K562 (cell line): ENCODE measurements around the gene DHTKD1. TPM values are rescaled to one million over a fixed set of nuclear protein-coding genes. Genes with fewer than 3 reads are reported as not detected.
A peak's percentile ranks its signal among the peaks of the same experiment; 100 is the strongest.

Source experiments
- CEBPG ChIP-seq, 3 experiments: fragments of 200-800 bp in 1 of 3; sonication (Bioruptor generic) in 1 of 3; sonication (generic) in 1 of 3; formaldehyde crosslinking in 1 of 3; IDR thresholded peaks in 2 of 3; conservative IDR thresholded peaks in 1 of 3; 2 replicates each; pipeline versions ENCODE4 v1.6.1 to v1.8.0; 2016 to 2022; ENCODE audit warnings: missing compliant biosample characterization in 2 of 3, missing genetic modification characterization in 2 of 3, mild to moderate bottlenecking in 1 of 3, missing genetic modification reagents in 1 of 3
- CXXC5 ChIP-seq: fragments of 250-450 bp; sonication (Bioruptor Pico); IDR thresholded peaks from 2 replicates; pipeline ENCODE4 v1.8.0; 2022; ENCODE audit warnings: inconsistent platforms, mild to moderate bottlenecking, moderate library complexity
- HLTF ChIP-seq: fragments of 450-650 bp; IDR thresholded peaks from 2 replicates; pipeline ENCODE4 v1.6.1; 2016
- HNRNPK ChIP-seq: fragments of 200-400 bp; formaldehyde crosslinking; IDR thresholded peaks from one replicate; pipeline ENCODE4 v1.6.1; 2018; ENCODE audit warnings: mild to moderate bottlenecking, low read depth, low read length; ENCODE audit not compliant: poor library complexity, severe bottlenecking
- IFI16 ChIP-seq: fragments of 250-450 bp; sonication (Bioruptor Pico); IDR thresholded peaks from 2 replicates; pipeline ENCODE4 v2.1.2; 2022; ENCODE audit warnings: mild to moderate bottlenecking, inconsistent platforms
- NFIC ChIP-seq: fragments of 450-650 bp; IDR thresholded peaks from 2 replicates; pipeline ENCODE4 v1.6.1; 2017; ENCODE audit warnings: mild to moderate bottlenecking, inconsistent platforms
- RBFOX2 ChIP-seq: fragments of 200-400 bp; formaldehyde crosslinking; IDR thresholded peaks from 2 replicates; pipeline ENCODE4 v1.6.1; 2017; ENCODE audit warnings: low read depth, mild to moderate bottlenecking, low read length, moderate library complexity
- RBM34 ChIP-seq: fragments of 200-400 bp; formaldehyde crosslinking; IDR thresholded peaks from 2 replicates; pipeline ENCODE4 v1.6.1; 2018; ENCODE audit warnings: low read length, borderline replicate concordance; ENCODE audit not compliant: insufficient read depth
- SIN3A ChIP-seq, 2 experiments: fragments of 150-350 bp in 1 of 2; IDR thresholded peaks; 2 replicates each; pipeline ENCODE4 v1.6.1; 2011 to 2016; ENCODE audit warnings: borderline replicate concordance in 2 of 2, low read depth in 2 of 2, low read length in 2 of 2, mild to moderate bottlenecking in 2 of 2, moderate library complexity in 2 of 2; ENCODE audit not compliant: control insufficient read depth in 1 of 2
- U2AF2 ChIP-seq: fragments of 200-400 bp; formaldehyde crosslinking; optimal IDR thresholded peaks from 2 replicates; pipeline ENCODE3; 2017; ENCODE audit warnings: low read depth, mild to moderate bottlenecking, low read length
- ZNF445 ChIP-seq: fragments of 250-450 bp; sonication (Bioruptor Pico); IDR thresholded peaks from 2 replicates; pipeline ENCODE4 v1.4.0; 2020; ENCODE audit warnings: low read depth, mild to moderate bottlenecking, moderate library complexity
- ZNF589 ChIP-seq: fragments of 200-800 bp; sonication (Bioruptor generic); IDR thresholded peaks from 2 replicates; pipeline ENCODE4 v1.6.1; 2016; ENCODE audit warnings: low read depth, missing genetic modification characterization, missing compliant biosample characterization
- polyA plus RNA-seq, 8 experiments: library from polyadenylated mRNA; depleted of rRNA in 4 of 8; stranded (reverse) in 5 of 8; unstranded in 3 of 8; fragments of >200 nt; fragmentation: Nextera tagmentation in 2 of 8; fragmentation: Illumina TruSeq in 1 of 8; extraction: Ambion mirVana in 2 of 8; extraction: Trizol in 1 of 8; gene quantifications; 2 replicates each; pipeline versions ENCODE4 v1.2.1 to v1.2.3, GENCODE V29; 2011 to 2014; ENCODE audit warnings: inconsistent platforms in 1 of 8, missing spikeins in 1 of 8
- total RNA-seq, 7 experiments: library from RNA; depleted of rRNA in 6 of 7; stranded (reverse); fragments of >200 nt in 6 of 7; fragmentation: Illumina TruSeq in 2 of 7; extraction: Trizol in 2 of 7; gene quantifications; 2 replicates each; pipeline versions ENCODE4 v1.2.1 to v1.2.3, GENCODE V29; 2011 to 2021; ENCODE audit warnings: low replicate concordance in 1 of 7
- TF ChIP-seq, protein P1 (sequence below), 3 experiments: IDR thresholded peaks in 2 of 3; conservative IDR thresholded peaks in 1 of 3; 2 replicates each; pipeline ENCODE4 v1.5.1; 2011 to 2012; ENCODE audit warnings: low read length in 3 of 3, mild to moderate bottlenecking in 3 of 3, control low read depth in 2 of 3, improper control_type of control experiment in 1 of 3, inconsistent platforms in 1 of 3, low read depth in 1 of 3, mixed read lengths in 1 of 3, moderate library complexity in 1 of 3; ENCODE audit not compliant: insufficient read depth in 2 of 3
- TF ChIP-seq, protein P2 (sequence below): sonication (generic); formaldehyde crosslinking; IDR thresholded peaks from 2 replicates; pipeline ENCODE4 v1.8.1; 2023; ENCODE audit warnings: mild to moderate bottlenecking, missing genetic modification reagents, moderate library complexity
- TF ChIP-seq, protein P3 (sequence below): fragments of 450-650 bp; IDR thresholded peaks from 2 replicates; pipeline ENCODE4 v1.6.1; 2016; ENCODE audit warnings: borderline replicate concordance
- TF ChIP-seq, protein P4 (sequence below): sonication (generic); formaldehyde crosslinking; IDR thresholded peaks from 2 replicates; pipeline ENCODE4 v1.9.0; 2022; ENCODE audit warnings: mild to moderate bottlenecking, missing genetic modification reagents
- TF ChIP-seq, protein P5 (sequence below): fragments of 450-650 bp; IDR thresholded peaks from 2 replicates; pipeline ENCODE4 v1.6.1; 2016; ENCODE audit warnings: antibody characterized with exemption

Gene DHTKD1
- total and polyA plus RNA-seq, 9 of the 15 experiments (the other 6 are each of a cell fraction or from before 2014, with no cell fraction given) = 3.1 to 19.7 (median 6.8) TPM

DNA sequence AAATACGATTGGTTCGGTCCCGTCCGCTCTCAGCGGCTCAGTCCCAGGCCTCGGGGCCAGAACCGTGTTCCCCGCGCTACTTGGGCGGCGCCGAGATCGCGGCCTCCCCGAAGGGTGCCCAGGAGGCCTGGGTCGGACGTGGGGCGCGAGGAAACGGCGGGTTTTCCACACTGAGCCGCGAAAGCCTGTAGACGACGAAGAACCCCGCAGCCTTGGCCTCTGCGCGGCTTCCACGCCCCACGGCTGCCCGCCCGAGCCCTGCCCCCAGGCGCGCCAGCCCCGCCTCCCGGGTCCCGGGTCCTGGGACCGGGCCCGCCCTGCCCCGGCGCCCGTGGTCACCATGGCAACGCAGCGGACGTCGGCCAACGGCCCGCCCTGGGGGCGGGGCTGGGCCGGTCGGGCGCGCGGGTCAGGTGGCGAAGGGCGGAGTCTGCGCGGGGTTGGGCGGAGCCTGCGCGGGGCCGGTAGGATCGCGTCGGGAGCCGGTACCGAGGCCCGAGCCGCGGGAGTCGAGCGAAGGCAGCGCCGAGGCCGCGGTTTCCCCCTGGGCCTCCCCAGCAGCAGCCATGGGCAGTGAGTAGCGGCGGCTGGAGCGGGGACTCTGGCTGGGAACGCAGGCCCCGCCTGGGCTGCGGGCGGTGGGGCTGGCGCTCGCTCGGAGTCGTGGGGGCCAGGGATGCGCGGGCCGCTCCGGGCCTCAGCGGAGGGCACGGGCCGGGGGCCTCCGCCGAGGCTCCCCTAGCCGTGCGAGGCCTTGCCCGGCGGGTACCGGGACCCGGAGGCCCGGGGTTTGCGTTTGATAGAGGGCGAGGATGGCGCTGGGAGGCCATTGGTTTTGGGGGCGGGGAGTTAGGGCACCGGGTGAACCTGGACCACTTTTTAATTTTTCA is 60.7 kb downstream of the DHTKD1 start, which contains the start of gene SEC61A2 (continued):
- TF ChIP-seq, protein P1, sequence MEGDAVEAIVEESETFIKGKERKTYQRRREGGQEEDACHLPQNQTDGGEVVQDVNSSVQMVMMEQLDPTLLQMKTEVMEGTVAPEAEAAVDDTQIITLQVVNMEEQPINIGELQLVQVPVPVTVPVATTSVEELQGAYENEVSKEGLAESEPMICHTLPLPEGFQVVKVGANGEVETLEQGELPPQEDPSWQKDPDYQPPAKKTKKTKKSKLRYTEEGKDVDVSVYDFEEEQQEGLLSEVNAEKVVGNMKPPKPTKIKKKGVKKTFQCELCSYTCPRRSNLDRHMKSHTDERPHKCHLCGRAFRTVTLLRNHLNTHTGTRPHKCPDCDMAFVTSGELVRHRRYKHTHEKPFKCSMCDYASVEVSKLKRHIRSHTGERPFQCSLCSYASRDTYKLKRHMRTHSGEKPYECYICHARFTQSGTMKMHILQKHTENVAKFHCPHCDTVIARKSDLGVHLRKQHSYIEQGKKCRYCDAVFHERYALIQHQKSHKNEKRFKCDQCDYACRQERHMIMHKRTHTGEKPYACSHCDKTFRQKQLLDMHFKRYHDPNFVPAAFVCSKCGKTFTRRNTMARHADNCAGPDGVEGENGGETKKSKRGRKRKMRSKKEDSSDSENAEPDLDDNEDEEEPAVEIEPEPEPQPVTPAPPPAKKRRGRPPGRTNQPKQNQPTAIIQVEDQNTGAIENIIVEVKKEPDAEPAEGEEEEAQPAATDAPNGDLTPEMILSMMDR (IDR thresholded peaks at IDR 0.05 in 2 of 3, conservative IDR thresholded peaks at IDR 0.05 in 1 of 3; ENCODE audit: insufficient read depth in 2 of 3, low read depth in 1 of 3, low read length in 3 of 3) = no peak
- TF ChIP-seq CXXC5 (CRISPR knock-in tag) = peak; percentile 74
- no peak for TF ChIP-seq HLTF
- TF ChIP-seq, protein P2, sequence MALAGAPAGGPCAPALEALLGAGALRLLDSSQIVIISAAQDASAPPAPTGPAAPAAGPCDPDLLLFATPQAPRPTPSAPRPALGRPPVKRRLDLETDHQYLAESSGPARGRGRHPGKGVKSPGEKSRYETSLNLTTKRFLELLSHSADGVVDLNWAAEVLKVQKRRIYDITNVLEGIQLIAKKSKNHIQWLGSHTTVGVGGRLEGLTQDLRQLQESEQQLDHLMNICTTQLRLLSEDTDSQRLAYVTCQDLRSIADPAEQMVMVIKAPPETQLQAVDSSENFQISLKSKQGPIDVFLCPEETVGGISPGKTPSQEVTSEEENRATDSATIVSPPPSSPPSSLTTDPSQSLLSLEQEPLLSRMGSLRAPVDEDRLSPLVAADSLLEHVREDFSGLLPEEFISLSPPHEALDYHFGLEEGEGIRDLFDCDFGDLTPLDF (CRISPR knock-in tag) = peak; percentile 36; the same call in 1 of the 2 replicates
- TF ChIP-seq U2AF2 = no peak
- no peak for TF ChIP-seq IFI16 (CRISPR knock-in tag)
- no peak for TF ChIP-seq RBM34
- TF ChIP-seq, protein P3, sequence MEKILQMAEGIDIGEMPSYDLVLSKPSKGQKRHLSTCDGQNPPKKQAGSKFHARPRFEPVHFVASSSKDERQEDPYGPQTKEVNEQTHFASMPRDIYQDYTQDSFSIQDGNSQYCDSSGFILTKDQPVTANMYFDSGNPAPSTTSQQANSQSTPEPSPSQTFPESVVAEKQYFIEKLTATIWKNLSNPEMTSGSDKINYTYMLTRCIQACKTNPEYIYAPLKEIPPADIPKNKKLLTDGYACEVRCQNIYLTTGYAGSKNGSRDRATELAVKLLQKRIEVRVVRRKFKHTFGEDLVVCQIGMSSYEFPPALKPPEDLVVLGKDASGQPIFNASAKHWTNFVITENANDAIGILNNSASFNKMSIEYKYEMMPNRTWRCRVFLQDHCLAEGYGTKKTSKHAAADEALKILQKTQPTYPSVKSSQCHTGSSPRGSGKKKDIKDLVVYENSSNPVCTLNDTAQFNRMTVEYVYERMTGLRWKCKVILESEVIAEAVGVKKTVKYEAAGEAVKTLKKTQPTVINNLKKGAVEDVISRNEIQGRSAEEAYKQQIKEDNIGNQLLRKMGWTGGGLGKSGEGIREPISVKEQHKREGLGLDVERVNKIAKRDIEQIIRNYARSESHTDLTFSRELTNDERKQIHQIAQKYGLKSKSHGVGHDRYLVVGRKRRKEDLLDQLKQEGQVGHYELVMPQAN = no peak; the same call in 1 of the 2 replicates
- TF ChIP-seq NFIC = 0 out of 2 replicates have a peak, but pooled peaks have one; percentile 27
- TF ChIP-seq, protein P4, sequence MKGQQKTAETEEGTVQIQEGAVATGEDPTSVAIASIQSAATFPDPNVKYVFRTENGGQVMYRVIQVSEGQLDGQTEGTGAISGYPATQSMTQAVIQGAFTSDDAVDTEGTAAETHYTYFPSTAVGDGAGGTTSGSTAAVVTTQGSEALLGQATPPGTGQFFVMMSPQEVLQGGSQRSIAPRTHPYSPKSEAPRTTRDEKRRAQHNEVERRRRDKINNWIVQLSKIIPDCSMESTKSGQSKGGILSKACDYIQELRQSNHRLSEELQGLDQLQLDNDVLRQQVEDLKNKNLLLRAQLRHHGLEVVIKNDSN = peak; percentile 56; the same call in 1 of the 2 replicates
- TF ChIP-seq ZNF445 (CRISPR knock-in tag) = no peak
- TF ChIP-seq CEBPG (CRISPR knock-in tag; IDR thresholded peaks at IDR 0.05) = no peak
- no peak for TF ChIP-seq CEBPG (tag; conservative IDR thresholded peaks at IDR 0.05 in 1 of 2, IDR thresholded peaks at IDR 0.05 in 1 of 2)
- TF ChIP-seq RBFOX2 = peak; percentile 83
- peak; percentile 19 to 43; a peak in 2 of 4 replicates for TF ChIP-seq SIN3A (IDR thresholded peaks at IDR 0.05; ENCODE audit: borderline replicate concordance in 2 of 2, control insufficient read depth in 1 of 2, low read depth in 2 of 2, low read length in 2 of 2)
- TF ChIP-seq HNRNPK = no peak
- TF ChIP-seq, protein P5, sequence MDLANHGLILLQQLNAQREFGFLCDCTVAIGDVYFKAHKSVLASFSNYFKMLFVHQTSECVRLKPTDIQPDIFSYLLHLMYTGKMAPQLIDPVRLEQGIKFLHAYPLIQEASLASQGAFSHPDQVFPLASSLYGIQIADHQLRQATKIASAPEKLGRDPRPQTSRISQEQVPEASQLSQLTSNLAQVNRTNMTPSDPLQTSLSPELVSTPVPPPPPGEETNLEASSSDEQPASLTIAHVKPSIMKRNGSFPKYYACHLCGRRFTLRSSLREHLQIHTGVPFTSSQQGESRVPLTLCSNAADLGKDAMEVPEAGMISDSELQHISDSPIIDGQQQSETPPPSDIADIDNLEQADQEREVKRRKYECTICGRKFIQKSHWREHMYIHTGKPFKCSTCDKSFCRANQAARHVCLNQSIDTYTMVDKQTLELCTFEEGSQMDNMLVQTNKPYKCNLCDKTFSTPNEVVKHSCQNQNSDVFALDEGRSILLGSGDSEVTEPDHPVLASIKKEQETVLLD = no peak
- no peak for TF ChIP-seq ZNF589 (CRISPR knock-in tag)
